Adipocyte (in vitro differentiated cells): ENCODE data around the gene KDM2A.
"Not testable (repeated sequence)": the region's sequence is repeated elsewhere in the genome, so short reads cannot be mapped to it uniquely, and the experiment has no call there.

Experiments used
- DNase-seq: peaks from one replicate; pipeline ENCODE4 v3.0.0-alpha.2; 2015; ENCODE audit warnings: low read depth
- H3K27me3 ChIP-seq: replicated peaks from 2 replicates; pipeline ENCODE4 v1.7.0; 2013; ENCODE audit warnings: mild to moderate bottlenecking, low read length, moderate library complexity; ENCODE audit not compliant: control insufficient read depth, insufficient read depth
- H3K36me3 ChIP-seq: 2 replicates; pipeline ENCODE4 v1.7.0; 2013; ENCODE audit warnings: low read length, mild to moderate bottlenecking, moderate library complexity; ENCODE audit not compliant: control insufficient read depth, insufficient read depth, severe bottlenecking
- H3K4me1 ChIP-seq: 2 replicates; pipeline ENCODE4 v1.7.0; 2013; ENCODE audit warnings: mild to moderate bottlenecking, low read length, moderate library complexity; ENCODE audit not compliant: control insufficient read depth, insufficient read depth
- H3K4me3 ChIP-seq: 2 replicates; pipeline ENCODE4 v1.7.0; 2013; ENCODE audit warnings: mild to moderate bottlenecking, low read length, moderate library complexity
- H3K9ac ChIP-seq: 2 replicates; pipeline ENCODE4 v1.7.0; 2013; ENCODE audit warnings: mild to moderate bottlenecking, low read length, moderate library complexity
- H3K9me3 ChIP-seq: 2 replicates; pipeline ENCODE4 v1.7.0; 2013; ENCODE audit warnings: mild to moderate bottlenecking, low read length, moderate library complexity; ENCODE audit not compliant: control insufficient read depth

KDM2A gene

DNA sequence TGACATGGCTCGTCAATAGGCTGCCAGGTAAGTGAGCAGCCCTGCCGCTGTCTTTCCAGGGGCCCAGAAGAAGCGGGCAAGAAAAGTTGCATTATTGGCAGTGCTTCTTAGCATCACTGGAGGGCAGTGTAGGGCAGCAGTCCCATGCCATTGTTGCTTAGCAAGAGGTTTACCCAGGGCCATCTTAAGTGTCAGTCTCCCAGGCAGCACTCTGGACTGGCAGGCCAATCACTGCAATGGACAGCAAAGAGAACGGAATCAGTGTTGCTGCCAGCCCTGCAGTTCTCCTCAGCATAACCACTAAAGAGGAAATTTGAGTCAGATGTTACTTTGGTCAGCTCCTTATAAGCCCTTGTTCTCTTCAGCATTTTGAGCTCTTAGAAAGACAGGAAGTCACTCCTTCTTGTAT, 133.8 kb downstream of the KDM2A start:
- Histone ChIP-seq H3K36me3 (peaks cover 91% of the 10 kb centered on the region), H3K9me3 (no peaks in the 10 kb centered on the region), H3K4me1 (peaks cover 16% of the 10 kb centered on the region), H3K9ac (no peak overlapping the region), H3K4me3 (no peak overlapping the region), H3K27me3 (no peaks in the 10 kb centered on the region)
- DNase-seq: peak; percentile 40

DNA sequence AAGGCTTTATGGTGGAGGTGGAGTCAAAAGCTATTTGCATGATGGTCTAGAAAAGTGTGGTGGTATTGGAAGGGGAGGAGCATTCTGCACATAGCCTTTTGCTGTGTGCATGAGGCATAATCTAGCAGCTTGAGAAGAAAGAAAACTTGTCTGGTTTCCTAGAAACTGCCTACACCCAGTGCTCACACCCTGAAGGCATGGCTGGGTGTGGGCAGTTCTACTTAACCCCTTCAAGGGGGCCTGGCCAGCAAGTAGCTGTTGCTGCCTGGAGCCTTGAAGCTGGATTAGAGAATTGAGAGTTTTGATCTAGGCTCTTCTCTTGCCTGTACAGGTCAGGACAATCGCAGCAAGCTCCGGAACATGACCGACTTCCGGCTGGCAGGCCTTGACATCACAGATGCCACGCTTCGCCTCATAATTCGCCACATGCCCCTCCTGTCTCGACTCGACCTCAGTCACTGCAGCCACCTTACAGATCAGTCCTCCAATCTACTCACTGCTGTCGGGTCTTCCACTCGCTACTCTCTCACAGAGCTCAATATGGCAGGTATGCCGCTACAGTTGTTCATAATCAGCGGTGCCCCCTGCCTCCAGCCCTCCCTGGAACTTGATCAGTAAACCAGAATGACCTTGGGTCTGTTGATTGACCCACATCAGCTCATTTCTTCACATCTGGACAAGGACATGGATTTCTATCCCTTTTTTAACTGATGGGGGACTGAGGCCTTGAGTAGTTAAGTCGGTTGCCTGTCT, 135.0 kb downstream of the KDM2A start:
- Histone ChIP-seq H3K9me3 (no peaks in the 10 kb centered on the region), H3K27me3 (no peaks in the 10 kb centered on the region), H3K4me3 (no peak overlapping the region), H3K4me1 (peaks cover 4% of the 10 kb centered on the region), H3K36me3 (peaks cover 79% of the 10 kb centered on the region), H3K9ac (no peak overlapping the region)
- DNase-seq: no peak

DNA sequence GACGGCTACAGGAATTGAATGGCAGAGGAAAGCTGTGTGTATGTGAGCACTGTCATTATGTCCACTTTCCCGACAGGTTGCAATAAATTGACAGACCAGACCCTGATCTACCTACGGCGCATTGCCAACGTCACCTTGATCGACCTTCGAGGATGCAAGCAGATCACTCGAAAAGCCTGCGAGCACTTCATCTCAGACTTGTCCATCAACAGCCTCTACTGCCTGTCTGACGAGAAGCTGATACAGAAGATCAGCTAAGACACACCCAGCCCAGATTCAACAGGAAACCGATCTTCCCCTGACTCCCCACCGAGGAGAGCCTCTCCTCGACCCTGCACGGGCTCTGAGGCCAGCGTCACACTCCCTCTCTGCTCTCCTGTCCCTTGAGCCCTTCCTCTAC, 135.7 kb downstream of the KDM2A start:
- Histone ChIP-seq H3K4me1 (no peaks in the 10 kb centered on the region), H3K36me3 (peaks cover 71% of the 10 kb centered on the region), H3K27me3 (no peaks in the 10 kb centered on the region), H3K4me3 (no peak overlapping the region), H3K9ac (no peak overlapping the region), H3K9me3 (no peaks in the 10 kb centered on the region)
- no peak for DNase-seq

DNA sequence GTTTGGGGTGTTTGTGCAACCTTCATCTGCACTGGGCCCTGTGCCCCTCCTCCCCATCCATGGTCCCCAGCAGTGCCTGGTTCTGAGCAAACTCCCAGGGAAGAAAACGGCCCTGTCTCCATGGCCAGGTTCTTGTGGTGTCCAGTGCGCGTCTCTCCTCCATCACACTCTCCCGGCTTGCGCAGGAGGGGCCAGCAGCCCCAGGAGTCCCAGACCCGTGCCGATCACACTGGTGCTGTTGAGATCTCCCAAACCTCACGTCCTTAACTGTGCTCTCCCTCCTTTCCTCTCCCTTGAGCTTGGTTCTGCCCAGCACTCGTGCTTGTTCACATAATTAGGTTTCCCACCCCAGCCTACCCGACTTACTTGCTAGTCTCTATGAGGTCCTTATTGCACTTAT, 136.3 kb downstream of the KDM2A start:
- DNase-seq: no peak
- Histone ChIP-seq H3K4me1 (no peaks in the 10 kb centered on the region), H3K9me3 (no peaks in the 10 kb centered on the region), H3K4me3 (no peak overlapping the region), H3K27me3 (no peaks in the 10 kb centered on the region), H3K9ac (no peak overlapping the region), H3K36me3 (peaks cover 66% of the 10 kb centered on the region)

DNA sequence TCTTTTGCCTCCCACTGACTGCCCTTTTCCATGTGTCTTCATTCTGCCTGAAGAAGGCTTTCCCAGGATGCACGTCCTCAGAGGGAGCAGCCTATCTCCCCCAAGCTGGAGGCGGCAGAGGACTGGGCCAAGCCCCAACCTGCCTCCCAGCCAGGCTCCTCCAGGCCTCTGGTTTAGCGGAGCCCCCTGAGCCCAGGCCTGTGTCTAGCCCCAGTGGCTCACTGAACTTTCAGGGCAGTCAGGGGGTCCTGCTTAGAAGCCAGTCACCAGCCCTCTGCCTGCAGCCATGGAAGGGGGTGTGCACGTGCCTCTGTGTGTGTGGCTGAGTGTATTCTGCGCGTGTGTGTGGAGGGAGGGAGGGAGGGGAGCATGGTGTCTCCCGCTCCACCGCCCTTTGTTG, 136.8 kb downstream of the KDM2A start:
- DNase-seq: no peak
- H3K4me3 ChIP-seq: no peak overlapping the region
- no peaks in the 10 kb centered on the region for H3K4me1 ChIP-seq
- H3K27me3 ChIP-seq: no peaks in the 10 kb centered on the region
- H3K36me3 ChIP-seq: peaks cover 61% of the 10 kb centered on the region
- no peaks in the 10 kb centered on the region for H3K9me3 ChIP-seq
- no peak overlapping the region for H3K9ac ChIP-seq

DNA sequence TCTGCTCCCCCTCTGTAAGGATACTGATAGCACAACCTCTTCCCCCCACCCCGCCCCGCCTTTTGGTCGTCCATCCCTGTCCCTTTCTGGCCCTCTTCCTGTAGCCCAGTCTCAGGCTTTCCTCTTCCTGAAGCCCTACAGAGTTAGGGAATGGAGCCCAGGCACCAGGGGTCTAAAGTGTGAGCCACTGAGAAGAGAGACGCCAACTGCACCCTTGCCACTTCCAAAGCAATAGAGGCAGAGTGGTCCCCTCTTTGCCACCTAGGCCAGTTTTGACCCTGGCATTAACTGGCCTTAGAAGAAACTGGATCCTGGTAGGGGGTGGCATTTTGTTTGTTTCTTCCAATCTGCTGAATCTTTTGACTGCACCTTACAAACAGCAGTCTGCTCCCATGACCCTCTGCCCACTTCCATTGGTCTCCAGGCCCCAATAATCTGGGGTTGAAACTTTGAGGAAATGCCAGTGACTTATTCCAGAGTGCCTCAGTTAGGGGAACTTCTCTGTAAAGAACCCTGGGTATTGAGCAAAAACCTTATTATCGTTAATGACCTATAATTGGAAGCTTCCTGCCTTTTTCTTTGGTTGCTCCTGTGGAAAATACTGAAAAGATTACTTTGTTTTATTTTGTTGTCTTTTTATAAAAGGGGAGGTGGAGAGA, 137.5 kb downstream of the KDM2A start:
- Histone ChIP-seq H3K9ac (no peak overlapping the region), H3K4me3 (no peak overlapping the region), H3K4me1 (peaks cover 5% of the 10 kb centered on the region), H3K36me3 (peaks cover 53% of the 10 kb centered on the region), H3K9me3 (no peaks in the 10 kb centered on the region), H3K27me3 (no peaks in the 10 kb centered on the region)
- no peak for DNase-seq

DNA sequence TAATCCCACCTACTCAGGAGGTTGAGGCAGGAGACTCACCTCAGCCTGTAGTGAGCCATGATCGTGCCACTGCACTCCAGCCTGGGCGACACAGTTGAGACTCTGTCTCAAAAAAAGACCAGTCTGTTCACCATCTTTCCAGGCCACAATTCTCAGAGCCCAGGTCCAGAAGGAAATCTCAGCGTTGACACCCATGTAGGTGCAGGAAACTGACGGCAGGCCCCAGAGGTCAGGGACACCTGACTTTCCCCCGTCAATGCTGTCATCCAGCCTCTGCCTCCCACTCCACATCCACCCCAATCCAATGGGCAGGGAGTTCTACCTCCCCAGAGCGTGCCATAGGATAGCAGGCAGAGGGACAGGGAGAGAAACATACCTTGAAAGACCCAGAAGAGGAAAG, 141.3 kb downstream of the KDM2A start:
- Histone ChIP-seq H3K9me3 (no peaks in the 10 kb centered on the region), H3K9ac (no peak overlapping the region), H3K4me3 (no peak overlapping the region), H3K36me3 (peaks cover 15% of the 10 kb centered on the region), H3K4me1 (peaks cover 19% of the 10 kb centered on the region), H3K27me3 (no peaks in the 10 kb centered on the region)
- no peak for DNase-seq

DNA sequence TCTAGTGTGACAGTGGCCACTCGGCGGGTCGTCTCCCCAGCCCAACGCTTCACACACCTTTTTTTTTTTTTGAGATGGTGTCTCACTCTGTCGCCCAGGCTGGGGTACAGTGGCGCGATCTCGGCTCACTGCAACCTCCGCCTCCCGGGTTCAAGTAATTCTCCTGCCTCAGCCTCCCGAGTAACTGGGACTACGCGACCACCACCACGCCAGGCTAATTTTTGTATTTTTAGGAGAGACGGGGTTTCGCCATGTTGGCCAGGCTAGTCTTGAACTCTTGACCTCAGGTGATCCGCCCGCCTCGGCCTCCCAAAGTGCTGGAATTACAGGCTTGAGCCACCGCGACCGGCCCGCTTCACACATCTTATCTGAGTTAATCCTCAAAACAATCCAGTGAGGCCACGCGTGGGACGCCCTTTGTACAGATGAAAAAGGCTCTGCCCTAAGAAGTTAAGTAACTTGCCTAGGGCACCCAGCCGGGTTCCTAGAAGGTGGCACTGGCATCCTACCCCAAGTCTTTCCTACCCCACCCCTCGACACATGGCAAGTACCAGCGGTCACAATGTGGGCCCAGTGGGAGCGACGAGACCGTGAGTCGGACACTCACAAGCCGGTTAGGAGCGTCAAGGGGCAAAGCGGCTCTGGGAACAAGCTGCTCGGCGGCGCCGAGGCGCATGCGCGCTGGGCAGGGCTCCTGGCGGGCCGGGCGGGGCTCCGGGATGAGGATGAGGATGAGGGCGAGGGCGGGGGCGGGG, 142.0 kb downstream of the KDM2A start:
- H3K9ac ChIP-seq: peak overlapping the region; percentile 70
- H3K36me3 ChIP-seq, H3K27me3 ChIP-seq, H3K9me3 ChIP-seq: not testable (repeated sequence)
- DNase-seq: peak; percentile 89
- H3K4me3 ChIP-seq: peak overlapping the region; percentile 72
- peaks cover 23% of the 10 kb centered on the region for H3K4me1 ChIP-seq

DNA sequence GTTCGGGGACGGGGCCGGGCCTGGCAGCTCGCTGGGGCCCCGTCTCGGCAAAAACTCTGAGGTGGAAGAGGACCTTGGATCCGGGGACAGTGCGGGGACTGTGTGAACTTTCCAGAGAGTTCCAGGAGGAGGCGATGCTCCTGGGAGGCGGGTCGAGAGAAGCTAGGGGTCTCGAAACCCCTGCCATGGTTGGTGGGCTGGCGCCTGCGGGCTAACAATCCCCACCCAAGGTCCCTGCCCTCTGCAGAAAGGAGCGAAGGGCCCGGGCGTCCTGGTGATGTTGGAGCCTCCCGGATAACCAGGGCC, 142.5 kb downstream of the KDM2A start:
- Histone ChIP-seq H3K4me3 (no peak overlapping the region), H3K27me3 (no peaks in the 10 kb centered on the region), H3K9ac (no peak overlapping the region), H3K36me3 (peaks cover 6% of the 10 kb centered on the region), H3K9me3 (no peaks in the 10 kb centered on the region), H3K4me1 (peaks cover 24% of the 10 kb centered on the region)
- no peak for DNase-seq

DNA sequence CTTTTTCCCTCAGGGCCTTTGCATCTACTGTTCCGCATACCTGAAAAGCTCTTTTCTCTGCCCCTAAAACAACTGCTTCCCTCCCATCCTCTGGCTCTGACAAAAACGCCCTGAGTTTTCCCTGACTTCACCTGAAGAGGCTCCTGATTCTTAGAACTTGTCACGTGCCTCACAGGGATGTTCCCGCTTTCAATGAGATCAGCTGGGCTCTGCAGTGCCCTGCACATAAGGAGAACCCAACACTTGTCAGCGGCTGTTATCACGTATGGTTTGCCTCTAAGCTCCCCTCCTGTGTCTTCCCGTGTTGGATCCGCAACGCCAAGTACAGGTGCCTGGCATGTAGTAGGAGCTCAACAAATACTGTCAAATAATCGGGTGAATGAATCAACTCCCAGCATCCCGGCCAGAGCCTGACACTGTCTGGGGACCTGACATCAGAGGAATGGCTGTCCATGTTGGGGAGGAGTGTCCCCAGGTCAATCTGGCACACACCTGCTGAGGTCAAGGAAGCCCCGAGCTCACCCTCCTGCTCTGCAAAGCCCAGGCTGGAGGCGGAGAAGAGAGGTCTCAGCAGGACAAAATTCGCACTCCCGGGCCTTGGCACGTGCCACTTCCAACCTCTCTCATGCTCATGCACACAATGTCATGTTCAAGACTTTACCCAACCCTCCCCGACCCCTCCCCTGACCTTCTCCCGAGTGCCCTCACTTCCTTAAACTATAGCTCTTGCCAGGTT, 143.1 kb downstream of the KDM2A start:
- Histone ChIP-seq H3K4me1 (peaks cover 25% of the 10 kb centered on the region), H3K4me3 (no peak overlapping the region), H3K9me3 (no peaks in the 10 kb centered on the region), H3K36me3 (peaks cover under 1% of the 10 kb centered on the region), H3K27me3 (no peaks in the 10 kb centered on the region), H3K9ac (no peak overlapping the region)
- DNase-seq: no peak
